Muscle layer of colon (tissue), 2 donors: ENCODE measurements around the gene L3MBTL1.
"Not testable (repeated sequence)": the region's sequence is repeated elsewhere in the genome, so short reads cannot be mapped to it uniquely, and the experiment has no call there.

Experiments
- H3K27ac ChIP-seq: one replicate; pipeline ENCODE4 v1.7.0; 2013; ENCODE audit warnings: low read depth, mild to moderate bottlenecking, low read length, moderate library complexity
- H3K27me3 ChIP-seq, 2 donors: one replicate each; pipeline ENCODE4 v1.7.0; 2013; ENCODE audit warnings: low read length in 2 of 2, mild to moderate bottlenecking in 2 of 2; ENCODE audit not compliant: insufficient read depth in 2 of 2, control insufficient read depth in 1 of 2
- H3K36me3 ChIP-seq: one replicate; pipeline ENCODE4 v1.7.0; 2013; ENCODE audit warnings: mild to moderate bottlenecking, low read length; ENCODE audit not compliant: insufficient read depth
- H3K4me1 ChIP-seq: one replicate; pipeline ENCODE4 v1.7.0; 2013; ENCODE audit warnings: mild to moderate bottlenecking, low read length; ENCODE audit not compliant: insufficient read depth
- H3K4me3 ChIP-seq, 2 donors: one replicate each; pipeline ENCODE4 v1.7.0; 2013; ENCODE audit warnings: low read length in 2 of 2, low read depth in 1 of 2, mild to moderate bottlenecking in 1 of 2, moderate library complexity in 1 of 2
- H3K9ac ChIP-seq: one replicate; pipeline ENCODE4 v1.7.0; 2013; ENCODE audit warnings: low read length
- H3K9me3 ChIP-seq: one replicate; pipeline ENCODE4 v1.7.0; 2013; ENCODE audit warnings: mild to moderate bottlenecking, low read length
- donor health status: abdominal sarcoma.
- donor health status: Adenocarcinoma of cecum.

L3MBTL1 gene

DNA sequence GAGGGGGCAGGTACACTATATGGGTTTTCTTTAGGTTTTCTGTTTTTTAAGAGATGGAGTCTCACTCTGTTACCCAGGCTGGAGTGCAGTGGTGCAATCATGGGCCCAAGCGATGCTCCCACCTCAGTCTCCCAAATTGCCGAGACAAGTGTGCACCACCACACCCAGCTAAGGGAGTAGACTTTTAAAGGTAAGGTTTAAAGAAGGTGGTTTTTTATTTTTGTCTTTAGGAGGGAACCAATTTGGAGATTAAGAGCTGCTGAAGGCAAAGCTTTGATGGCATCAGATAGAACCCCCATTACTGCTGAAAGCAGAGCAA lies 41.9 kb upstream of the L3MBTL1 start:
- Histone ChIP-seq H3K9me3 (no peaks in the 10 kb centered on the region), H3K4me3 (no peak overlapping the region), H3K4me1 (no peaks in the 10 kb centered on the region), H3K27ac (no peak overlapping the region), H3K27me3 (no peaks in the 10 kb centered on the region), H3K36me3 (peaks cover 65% of the 10 kb centered on the region), H3K9ac (no peak overlapping the region)

DNA sequence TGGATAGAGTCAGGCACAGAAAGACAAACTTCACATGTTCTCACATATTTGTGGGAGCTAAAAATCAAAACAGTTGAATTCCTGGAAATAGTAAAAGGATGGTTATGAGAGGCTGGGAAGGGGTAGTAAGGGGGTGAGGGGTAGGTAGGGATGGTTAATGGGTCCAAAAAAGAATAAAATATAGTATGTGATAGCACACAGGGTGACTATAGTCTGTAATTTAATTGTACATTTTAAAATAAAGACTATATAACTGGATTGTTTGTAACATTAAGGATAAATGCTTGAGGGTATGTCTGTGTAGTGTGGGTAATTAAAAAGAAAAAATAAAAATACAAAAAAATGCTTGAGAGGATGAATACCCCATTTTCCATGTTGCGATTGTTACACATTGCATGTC lies 39.9 kb upstream of the L3MBTL1 start:
- H3K9ac ChIP-seq = no peak overlapping the region
- H3K36me3 ChIP-seq = peaks cover 53% of the 10 kb centered on the region
- no peak overlapping the region for H3K27ac ChIP-seq
- no peaks in the 10 kb centered on the region for H3K4me1 ChIP-seq
- no peaks in the 10 kb centered on the region for H3K9me3 ChIP-seq
- H3K4me3 ChIP-seq = no peak overlapping the region
- H3K27me3 ChIP-seq = no peaks in the 10 kb centered on the region

DNA sequence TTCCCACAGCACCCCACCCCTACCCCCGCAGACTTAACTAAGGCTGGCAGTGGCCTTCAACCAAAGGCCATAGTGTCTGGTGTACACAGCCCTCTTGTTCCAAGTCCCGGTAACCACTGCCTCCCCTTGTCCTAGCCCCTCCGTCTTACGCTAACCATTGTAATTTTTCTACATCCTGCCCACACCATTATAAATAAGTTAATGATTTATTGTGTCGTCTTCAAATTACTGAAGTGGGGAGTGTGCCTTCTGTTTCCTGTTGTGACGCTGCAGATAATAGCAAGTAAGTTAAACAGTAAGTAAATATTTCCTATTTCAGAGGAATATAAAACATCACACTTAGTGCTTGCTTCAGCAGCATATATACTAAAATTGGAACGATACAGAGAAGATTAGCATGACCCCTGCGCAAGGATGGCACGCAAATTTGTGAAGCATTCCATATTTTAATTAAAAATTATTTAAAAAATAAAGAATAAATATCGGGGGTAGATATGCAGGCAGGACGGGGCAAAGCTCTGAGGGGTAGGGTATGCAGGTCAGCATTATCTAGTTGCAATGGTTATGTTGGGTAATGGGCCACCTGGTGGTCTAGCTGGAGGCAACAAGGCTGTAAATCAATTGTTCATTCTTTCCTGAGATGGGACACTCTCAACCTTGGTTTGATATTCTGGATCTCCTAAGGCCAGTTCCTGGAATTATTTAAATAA lies 34.7 kb upstream of the L3MBTL1 start:
- H3K36me3 ChIP-seq = peaks cover 9% of the 10 kb centered on the region
- no peak overlapping the region for H3K4me3 ChIP-seq
- H3K4me1 ChIP-seq = no peaks in the 10 kb centered on the region
- H3K9ac ChIP-seq = no peak overlapping the region
- no peaks in the 10 kb centered on the region for H3K27me3 ChIP-seq
- no peaks in the 10 kb centered on the region for H3K9me3 ChIP-seq
- H3K27ac ChIP-seq = no peak overlapping the region

DNA sequence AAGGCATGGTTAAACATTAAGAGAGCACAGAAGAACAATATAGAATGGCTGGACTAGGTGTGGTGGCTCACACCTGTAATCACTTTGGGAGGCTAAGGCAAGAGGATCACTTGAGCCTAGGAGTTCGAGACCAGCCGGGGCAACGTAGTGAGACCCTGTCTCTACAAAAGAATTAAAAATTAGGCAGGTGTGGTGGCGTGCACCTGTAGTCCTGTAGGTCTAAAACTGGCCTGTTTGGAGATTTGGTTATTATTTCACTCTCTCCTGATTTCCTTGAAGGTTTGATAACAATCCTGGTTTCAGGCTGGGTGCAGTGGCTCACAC lies 34.2 kb upstream of the L3MBTL1 start:
- Histone ChIP-seq H3K36me3 (peaks cover 9% of the 10 kb centered on the region), H3K4me1 (no peaks in the 10 kb centered on the region), H3K4me3 (no peak overlapping the region), H3K9ac (no peak overlapping the region), H3K27ac (no peak overlapping the region), H3K27me3 (no peaks in the 10 kb centered on the region), H3K9me3 (no peaks in the 10 kb centered on the region)

DNA sequence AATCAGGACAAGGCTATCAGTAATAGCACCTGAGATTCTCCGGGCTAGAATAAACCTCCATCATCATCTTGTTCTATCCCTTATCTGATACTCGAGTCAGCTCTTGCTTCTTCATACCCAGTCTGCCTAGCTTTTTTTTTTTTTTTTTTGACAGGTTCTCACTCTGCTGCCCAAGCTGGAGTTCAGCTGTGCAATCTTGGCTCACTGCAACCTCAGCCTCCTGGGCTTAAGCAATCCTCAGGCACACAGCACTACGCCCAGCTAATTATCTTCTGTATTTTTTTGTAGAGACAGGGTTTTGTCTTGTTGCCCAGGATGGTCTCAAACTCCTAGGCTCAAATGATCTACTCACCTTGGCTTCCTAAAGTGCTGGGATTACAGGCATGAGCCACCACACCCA lies 30.3 kb upstream of the L3MBTL1 start:
- Histone ChIP-seq H3K4me3 (no peak overlapping the region), H3K27ac (no peak overlapping the region), H3K4me1 (no peaks in the 10 kb centered on the region), H3K9ac (no peak overlapping the region), H3K27me3 (no peaks in the 10 kb centered on the region), H3K36me3 (no peaks in the 10 kb centered on the region), H3K9me3 (no peaks in the 10 kb centered on the region)

DNA sequence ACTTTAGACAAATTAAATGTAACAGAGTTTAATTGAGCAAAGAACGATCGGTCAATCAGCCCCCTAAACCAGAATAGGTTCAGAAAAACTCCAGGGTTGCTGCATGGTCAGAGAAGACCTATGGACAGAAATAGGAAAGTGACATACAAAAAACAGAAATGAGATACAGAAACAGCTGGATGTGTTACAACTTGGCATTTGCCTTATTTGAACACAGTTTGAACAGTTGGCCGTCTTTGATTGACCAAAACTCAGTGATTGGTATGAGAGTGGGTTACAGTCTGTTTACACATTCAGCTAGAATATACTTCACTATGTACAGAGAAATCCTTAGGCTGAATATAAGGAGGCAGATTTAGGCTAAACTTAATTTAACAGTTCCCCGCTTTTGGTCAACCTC lies 29.9 kb upstream of the L3MBTL1 start:
- no peaks in the 10 kb centered on the region for H3K36me3 ChIP-seq
- H3K4me3 ChIP-seq = no peak overlapping the region
- H3K27ac ChIP-seq = no peak overlapping the region
- no peak overlapping the region for H3K9ac ChIP-seq
- H3K9me3 ChIP-seq = no peaks in the 10 kb centered on the region
- H3K27me3 ChIP-seq = no peaks in the 10 kb centered on the region
- no peaks in the 10 kb centered on the region for H3K4me1 ChIP-seq

DNA sequence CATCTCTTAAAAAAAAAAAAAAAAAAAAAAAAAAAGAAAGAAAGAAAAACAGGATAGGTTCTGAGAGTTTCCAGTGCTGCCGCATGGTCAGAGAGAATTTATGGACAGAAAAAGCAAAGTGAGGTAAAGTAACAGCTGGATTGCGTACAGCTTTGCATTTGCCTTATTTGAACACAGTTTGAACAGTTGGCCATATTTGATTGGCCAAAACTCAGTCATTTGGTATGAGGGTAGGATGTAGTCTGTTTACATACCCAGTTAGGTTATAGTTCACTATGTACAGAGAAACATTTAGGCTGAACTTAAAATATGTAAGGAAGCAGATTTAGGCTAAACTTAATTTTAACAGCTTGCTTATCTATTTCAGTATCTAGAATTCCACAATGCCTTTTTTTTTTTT lies 17.5 kb upstream of the L3MBTL1 start:
- no peak overlapping the region for H3K9ac ChIP-seq
- no peaks in the 10 kb centered on the region for H3K4me1 ChIP-seq
- H3K9me3 ChIP-seq = no peaks in the 10 kb centered on the region
- H3K27ac ChIP-seq = no peak overlapping the region
- H3K36me3 ChIP-seq = no peaks in the 10 kb centered on the region
- no peak overlapping the region for H3K4me3 ChIP-seq
- no peaks in the 10 kb centered on the region for H3K27me3 ChIP-seq

DNA sequence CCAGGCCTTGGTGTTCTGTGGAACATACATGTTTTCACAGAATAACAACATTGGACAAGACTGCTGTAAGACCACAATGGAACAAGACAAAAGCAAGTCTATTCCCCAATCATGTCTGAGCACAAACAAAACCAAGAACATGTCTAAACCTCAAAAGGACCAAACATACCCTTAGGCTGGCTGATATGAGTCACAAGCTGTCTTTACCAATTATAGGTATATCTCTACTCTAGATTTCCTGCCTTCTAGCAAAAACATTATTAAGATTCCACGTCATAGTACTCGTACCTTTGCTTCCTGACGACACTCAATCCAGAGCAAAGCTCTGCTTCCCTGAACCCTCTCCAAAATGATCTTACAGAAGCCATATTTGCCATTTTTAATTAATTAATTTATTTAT lies 15.4 kb upstream of the L3MBTL1 start:
- Histone ChIP-seq H3K27ac (no peak overlapping the region), H3K9ac (no peak overlapping the region), H3K9me3 (no peaks in the 10 kb centered on the region), H3K4me1 (no peaks in the 10 kb centered on the region), H3K27me3 (no peaks in the 10 kb centered on the region), H3K4me3 (no peak overlapping the region), H3K36me3 (no peaks in the 10 kb centered on the region)

DNA sequence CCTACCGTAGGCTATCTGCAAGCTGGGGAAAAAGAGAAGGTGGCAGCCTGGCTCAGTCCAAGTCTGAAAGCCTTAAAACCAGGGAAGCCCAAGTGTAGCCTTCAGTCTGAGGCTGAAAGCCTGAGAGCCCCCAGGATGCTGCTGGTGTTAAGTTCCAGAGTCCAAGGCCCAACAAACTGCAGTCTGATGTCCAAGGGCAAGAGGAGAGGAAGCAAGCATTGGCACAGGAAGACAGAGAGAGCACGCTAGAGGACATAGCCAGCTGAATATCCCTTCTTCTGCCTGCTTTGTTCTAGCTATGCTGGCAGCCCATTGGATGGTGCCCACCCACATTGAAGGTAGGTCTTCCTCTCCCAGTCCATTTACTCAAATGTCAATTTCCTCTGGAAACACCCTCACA lies 12.1 kb upstream of the L3MBTL1 start:
- no peaks in the 10 kb centered on the region for H3K9me3 ChIP-seq
- H3K9ac ChIP-seq = no peak overlapping the region
- H3K27ac ChIP-seq = no peak overlapping the region
- H3K4me3 ChIP-seq = no peak overlapping the region
- H3K27me3 ChIP-seq = no peaks in the 10 kb centered on the region
- H3K36me3 ChIP-seq = no peaks in the 10 kb centered on the region
- no peaks in the 10 kb centered on the region for H3K4me1 ChIP-seq

DNA sequence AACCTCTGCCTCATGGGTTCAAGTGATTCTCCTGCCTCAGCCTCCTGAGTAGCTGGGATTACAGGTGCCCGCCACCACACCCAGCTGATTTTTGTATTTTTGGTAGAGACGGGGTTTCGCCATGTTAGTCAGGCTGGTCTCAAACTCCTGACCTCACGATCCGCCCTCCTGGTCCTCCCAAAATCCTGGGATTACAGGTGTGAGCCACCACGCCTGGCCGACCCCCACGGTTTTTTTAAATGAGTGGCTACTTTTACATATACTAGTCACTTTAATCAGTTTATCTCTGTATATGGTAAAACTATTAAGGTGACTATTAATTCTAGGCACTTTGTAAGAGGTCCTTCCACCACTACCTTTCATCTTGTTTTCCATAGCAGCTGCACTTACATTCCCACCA lies 5.5 kb upstream of the L3MBTL1 start:
- not testable (repeated sequence) for H3K27ac ChIP-seq, H3K36me3 ChIP-seq, H3K9ac ChIP-seq, H3K4me1 ChIP-seq, H3K4me3 ChIP-seq, H3K9me3 ChIP-seq, H3K27me3 ChIP-seq

DNA sequence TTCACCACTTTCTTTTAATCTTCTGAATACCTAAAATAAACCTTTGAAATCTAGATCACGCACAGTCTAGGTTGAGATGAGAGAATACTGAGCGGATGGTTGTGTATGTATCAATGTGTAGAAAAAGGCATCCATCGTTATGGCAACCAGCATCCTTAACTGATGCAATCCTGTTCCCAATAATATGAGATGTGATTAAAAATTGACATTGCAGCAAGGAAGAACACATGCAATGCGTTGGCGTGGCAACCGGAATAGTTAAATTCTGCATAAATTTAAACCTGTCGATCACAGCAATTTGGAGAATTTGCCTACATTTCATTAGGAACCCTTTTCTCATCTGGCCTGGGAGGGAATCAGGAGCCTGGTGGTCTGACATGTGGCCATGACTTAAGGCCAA lies 1.3 kb upstream of the L3MBTL1 start:
- no peak overlapping the region for H3K4me3 ChIP-seq
- no peak overlapping the region for H3K27ac ChIP-seq
- H3K9ac ChIP-seq = no peak overlapping the region
- peaks cover 6% of the 10 kb centered on the region for H3K9me3 ChIP-seq
- H3K4me1 ChIP-seq = no peaks in the 10 kb centered on the region
- H3K36me3 ChIP-seq = no peaks in the 10 kb centered on the region
- peaks cover 14 to 24% of the 10 kb centered on the region in 2 donors for H3K27me3 ChIP-seq

DNA sequence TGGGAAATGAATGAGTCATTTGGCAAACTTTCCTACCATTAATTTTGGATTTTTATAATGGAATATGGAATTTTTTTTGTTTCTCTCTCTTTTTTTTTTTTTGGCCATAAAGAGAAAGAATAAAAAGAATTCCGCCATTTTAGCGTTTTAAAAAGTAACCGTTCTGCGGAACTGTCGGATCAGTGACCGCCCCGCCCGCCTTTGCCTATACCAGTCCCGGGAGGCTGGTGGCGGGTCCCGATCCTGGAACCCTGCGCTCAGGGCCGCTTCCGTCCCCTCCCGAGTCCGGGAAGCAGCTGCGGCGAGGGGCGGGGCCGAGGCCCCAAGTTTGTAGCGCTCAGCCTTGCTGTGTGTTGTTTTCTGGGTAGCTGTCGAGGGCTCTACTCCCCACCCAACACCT lies 609 bp downstream of the L3MBTL1 start:
- H3K4me3 ChIP-seq = peak overlapping the region; percentile 27 to 40
- peaks cover 5% of the 10 kb centered on the region for H3K4me1 ChIP-seq
- H3K9me3 ChIP-seq = peaks cover 6% of the 10 kb centered on the region
- no peak overlapping the region for H3K27ac ChIP-seq
- no peaks in the 10 kb centered on the region for H3K36me3 ChIP-seq
- H3K27me3 ChIP-seq = peaks cover 14 to 24% of the 10 kb centered on the region in 2 donors
- H3K9ac ChIP-seq = no peak overlapping the region
